ENCODE data around the gene RANBP9.

The RANBP9 gene

DNA sequence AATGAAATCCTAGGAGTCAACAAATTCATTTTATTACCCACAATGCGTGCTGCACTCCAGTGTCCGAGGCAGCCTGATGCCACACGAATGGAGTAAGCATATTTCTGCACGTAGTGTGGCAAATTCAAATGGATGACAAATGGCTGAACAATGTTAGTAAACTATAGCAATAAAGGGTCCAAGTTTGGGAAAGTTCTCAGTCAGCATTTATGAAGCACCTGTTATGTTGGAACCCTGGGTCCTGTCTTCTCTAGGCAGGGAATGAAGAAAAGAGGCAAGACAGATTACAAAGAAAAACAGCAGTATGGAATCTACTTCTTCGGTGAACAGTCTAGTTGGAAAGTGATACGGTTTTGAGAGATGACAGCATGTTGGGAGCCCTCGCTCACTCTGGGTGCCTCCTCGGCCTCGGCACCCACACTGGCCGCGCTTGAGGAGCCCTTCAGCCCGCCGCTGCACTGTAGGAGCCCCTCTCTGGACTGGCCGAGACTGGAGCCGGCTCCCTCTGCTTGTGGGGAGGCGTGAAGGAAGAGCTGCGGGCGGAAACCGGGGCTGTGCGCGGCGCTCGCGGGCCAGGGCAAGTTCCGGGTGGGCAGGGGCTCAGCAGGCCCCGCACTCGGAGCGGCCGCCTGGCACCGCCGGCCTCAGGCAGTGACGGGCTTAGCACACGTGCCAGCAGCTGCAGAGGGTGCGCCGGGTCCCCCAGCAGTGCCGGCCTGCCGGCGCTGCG, 4.8 kb upstream of the RANBP9 start:
- no peak for ATAC-seq
- TF ChIP-seq ZC3H10 (CRISPR knock-in tag; IDR thresholded peaks at IDR 0.05) (no peak), BACH2 (CRISPR knock-in tag; IDR thresholded peaks at IDR 0.05; ENCODE audit: borderline replicate concordance) (no peak), TOX (CRISPR knock-in tag; IDR thresholded peaks at IDR 0.05; ENCODE audit: borderline replicate concordance) (no peak)
- TF ChIP-seq, protein P1, sequence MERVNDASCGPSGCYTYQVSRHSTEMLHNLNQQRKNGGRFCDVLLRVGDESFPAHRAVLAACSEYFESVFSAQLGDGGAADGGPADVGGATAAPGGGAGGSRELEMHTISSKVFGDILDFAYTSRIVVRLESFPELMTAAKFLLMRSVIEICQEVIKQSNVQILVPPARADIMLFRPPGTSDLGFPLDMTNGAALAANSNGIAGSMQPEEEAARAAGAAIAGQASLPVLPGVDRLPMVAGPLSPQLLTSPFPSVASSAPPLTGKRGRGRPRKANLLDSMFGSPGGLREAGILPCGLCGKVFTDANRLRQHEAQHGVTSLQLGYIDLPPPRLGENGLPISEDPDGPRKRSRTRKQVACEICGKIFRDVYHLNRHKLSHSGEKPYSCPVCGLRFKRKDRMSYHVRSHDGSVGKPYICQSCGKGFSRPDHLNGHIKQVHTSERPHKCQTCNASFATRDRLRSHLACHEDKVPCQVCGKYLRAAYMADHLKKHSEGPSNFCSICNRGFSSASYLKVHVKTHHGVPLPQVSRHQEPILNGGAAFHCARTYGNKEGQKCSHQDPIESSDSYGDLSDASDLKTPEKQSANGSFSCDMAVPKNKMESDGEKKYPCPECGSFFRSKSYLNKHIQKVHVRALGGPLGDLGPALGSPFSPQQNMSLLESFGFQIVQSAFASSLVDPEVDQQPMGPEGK (CRISPR knock-in tag; IDR thresholded peaks at IDR 0.05; ENCODE audit: borderline replicate concordance), result no peak

DNA sequence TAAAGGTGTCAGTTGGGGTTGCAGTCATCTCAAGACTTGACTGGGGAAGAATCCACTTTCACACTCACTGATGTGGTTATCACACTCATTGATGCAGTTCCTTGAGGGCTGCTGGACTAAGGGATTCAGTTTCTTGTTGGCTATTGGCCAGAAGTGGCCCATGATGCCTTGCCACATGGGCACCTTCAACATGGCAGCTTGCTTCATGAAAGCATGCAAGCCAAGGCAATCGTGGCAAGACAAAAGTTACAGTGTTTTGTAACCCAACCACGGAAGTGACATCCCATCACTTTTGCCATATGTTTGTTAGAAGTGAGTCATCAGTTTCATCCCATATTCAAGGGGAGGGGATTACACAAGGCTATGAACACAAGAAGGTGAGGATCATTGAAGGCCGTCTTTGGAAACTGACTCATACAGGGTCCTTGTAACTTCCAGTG, 3.8 kb upstream of the RANBP9 start:
- no peak for ATAC-seq
- TF ChIP-seq ZNF8 (CRISPR knock-in tag; IDR thresholded peaks at IDR 0.05) (no peak), PPARA (CRISPR knock-in tag; IDR thresholded peaks at IDR 0.05; ENCODE audit: borderline replicate concordance) (no peak), OSR1 (CRISPR knock-in tag; IDR thresholded peaks at IDR 0.05) (no peak), RARB (CRISPR knock-in tag; IDR thresholded peaks at IDR 0.05) (no peak), ISL1 (CRISPR knock-in tag; IDR thresholded peaks at IDR 0.05) (no peak), ZNF70 (CRISPR knock-in tag; IDR thresholded peaks at IDR 0.05) (no peak), CSDC2 (CRISPR knock-in tag; IDR thresholded peaks at IDR 0.05) (no peak)
- TF ChIP-seq, protein P1 (CRISPR knock-in tag; IDR thresholded peaks at IDR 0.05; ENCODE audit: borderline replicate concordance), result no peak
- TF ChIP-seq, protein P2, sequence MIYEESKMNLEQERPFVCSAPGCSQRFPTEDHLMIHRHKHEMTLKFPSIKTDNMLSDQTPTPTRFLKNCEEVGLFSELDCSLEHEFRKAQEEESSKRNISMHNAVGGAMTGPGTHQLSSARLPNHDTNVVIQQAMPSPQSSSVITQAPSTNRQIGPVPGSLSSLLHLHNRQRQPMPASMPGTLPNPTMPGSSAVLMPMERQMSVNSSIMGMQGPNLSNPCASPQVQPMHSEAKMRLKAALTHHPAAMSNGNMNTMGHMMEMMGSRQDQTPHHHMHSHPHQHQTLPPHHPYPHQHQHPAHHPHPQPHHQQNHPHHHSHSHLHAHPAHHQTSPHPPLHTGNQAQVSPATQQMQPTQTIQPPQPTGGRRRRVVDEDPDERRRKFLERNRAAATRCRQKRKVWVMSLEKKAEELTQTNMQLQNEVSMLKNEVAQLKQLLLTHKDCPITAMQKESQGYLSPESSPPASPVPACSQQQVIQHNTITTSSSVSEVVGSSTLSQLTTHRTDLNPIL (CRISPR knock-in tag; IDR thresholded peaks at IDR 0.05; ENCODE audit: low read depth), result no peak
- TF ChIP-seq, protein P3, sequence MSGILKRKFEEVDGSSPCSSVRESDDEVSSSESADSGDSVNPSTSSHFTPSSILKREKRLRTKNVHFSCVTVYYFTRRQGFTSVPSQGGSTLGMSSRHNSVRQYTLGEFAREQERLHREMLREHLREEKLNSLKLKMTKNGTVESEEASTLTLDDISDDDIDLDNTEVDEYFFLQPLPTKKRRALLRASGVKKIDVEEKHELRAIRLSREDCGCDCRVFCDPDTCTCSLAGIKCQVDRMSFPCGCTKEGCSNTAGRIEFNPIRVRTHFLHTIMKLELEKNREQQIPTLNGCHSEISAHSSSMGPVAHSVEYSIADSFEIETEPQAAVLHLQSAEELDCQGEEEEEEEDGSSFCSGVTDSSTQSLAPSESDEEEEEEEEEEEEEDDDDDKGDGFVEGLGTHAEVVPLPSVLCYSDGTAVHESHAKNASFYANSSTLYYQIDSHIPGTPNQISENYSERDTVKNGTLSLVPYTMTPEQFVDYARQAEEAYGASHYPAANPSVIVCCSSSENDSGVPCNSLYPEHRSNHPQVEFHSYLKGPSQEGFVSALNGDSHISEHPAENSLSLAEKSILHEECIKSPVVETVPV (CRISPR knock-in tag; IDR thresholded peaks at IDR 0.05), result no peak

DNA sequence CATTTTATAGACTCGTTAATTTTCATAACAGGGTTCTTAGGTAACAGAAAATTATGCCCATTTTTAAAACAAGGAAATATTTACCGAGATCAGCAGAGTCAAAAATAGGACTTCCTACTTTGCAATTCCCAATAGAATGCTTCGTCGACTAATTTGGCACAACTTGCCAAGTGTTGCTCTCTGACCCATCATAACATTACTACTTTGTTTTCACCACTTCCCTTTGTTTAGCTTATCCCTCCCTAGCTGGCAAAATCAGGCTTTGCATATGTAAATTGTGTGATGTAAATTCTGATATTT, 914 bp upstream of the RANBP9 start:
- TF ChIP-seq ISL1 (CRISPR knock-in tag; IDR thresholded peaks at IDR 0.05) (no peak), CSDC2 (CRISPR knock-in tag; IDR thresholded peaks at IDR 0.05) (no peak), TCF4 (CRISPR knock-in tag; IDR thresholded peaks at IDR 0.05; ENCODE audit: borderline replicate concordance) (no peak), ESRRG (CRISPR knock-in tag; IDR thresholded peaks at IDR 0.05) (no peak), OSR1 (CRISPR knock-in tag; IDR thresholded peaks at IDR 0.05) (no peak), PPARA (CRISPR knock-in tag; IDR thresholded peaks at IDR 0.05; ENCODE audit: borderline replicate concordance) (no peak), ZFP30 (CRISPR knock-in tag; IDR thresholded peaks at IDR 0.05) (no peak), ZNF70 (CRISPR knock-in tag; IDR thresholded peaks at IDR 0.05) (no peak), SNAI2 (CRISPR knock-in tag; IDR thresholded peaks at IDR 0.05) (no peak), RARB (CRISPR knock-in tag; IDR thresholded peaks at IDR 0.05) (no peak), BACH2 (CRISPR knock-in tag; IDR thresholded peaks at IDR 0.05; ENCODE audit: borderline replicate concordance) (no peak)
- TF ChIP-seq, protein P2 (CRISPR knock-in tag; IDR thresholded peaks at IDR 0.05; ENCODE audit: low read depth), result no peak
- TF ChIP-seq, protein P4, sequence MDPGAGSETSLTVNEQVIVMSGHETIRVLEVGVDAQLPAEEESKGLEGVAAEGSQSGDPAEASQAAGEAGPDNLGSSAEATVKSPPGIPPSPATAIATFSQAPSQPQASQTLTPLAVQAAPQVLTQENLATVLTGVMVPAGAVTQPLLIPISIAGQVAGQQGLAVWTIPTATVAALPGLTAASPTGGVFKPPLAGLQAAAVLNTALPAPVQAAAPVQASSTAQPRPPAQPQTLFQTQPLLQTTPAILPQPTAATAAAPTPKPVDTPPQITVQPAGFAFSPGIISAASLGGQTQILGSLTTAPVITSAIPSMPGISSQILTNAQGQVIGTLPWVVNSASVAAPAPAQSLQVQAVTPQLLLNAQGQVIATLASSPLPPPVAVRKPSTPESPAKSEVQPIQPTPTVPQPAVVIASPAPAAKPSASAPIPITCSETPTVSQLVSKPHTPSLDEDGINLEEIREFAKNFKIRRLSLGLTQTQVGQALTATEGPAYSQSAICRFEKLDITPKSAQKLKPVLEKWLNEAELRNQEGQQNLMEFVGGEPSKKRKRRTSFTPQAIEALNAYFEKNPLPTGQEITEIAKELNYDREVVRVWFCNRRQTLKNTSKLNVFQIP (CRISPR knock-in tag; IDR thresholded peaks at IDR 0.05; ENCODE audit: borderline replicate concordance, low read depth), result no peak
- TF ChIP-seq, protein P5, sequence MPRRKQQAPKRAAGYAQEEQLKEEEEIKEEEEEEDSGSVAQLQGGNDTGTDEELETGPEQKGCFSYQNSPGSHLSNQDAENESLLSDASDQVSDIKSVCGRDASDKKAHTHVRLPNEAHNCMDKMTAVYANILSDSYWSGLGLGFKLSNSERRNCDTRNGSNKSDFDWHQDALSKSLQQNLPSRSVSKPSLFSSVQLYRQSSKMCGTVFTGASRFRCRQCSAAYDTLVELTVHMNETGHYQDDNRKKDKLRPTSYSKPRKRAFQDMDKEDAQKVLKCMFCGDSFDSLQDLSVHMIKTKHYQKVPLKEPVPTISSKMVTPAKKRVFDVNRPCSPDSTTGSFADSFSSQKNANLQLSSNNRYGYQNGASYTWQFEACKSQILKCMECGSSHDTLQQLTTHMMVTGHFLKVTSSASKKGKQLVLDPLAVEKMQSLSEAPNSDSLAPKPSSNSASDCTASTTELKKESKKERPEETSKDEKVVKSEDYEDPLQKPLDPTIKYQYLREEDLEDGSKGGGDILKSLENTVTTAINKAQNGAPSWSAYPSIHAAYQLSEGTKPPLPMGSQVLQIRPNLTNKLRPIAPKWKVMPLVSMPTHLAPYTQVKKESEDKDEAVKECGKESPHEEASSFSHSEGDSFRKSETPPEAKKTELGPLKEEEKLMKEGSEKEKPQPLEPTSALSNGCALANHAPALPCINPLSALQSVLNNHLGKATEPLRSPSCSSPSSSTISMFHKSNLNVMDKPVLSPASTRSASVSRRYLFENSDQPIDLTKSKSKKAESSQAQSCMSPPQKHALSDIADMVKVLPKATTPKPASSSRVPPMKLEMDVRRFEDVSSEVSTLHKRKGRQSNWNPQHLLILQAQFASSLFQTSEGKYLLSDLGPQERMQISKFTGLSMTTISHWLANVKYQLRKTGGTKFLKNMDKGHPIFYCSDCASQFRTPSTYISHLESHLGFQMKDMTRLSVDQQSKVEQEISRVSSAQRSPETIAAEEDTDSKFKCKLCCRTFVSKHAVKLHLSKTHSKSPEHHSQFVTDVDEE (CRISPR knock-in tag; IDR thresholded peaks at IDR 0.05), result no peak
- TF ChIP-seq, protein P3 (CRISPR knock-in tag; IDR thresholded peaks at IDR 0.05), result no peak
- no peak for ATAC-seq

All from SK-N-SH treated with all-trans-retinoic acid at 6 μM for 48 hours (cell line).